Measurements from ENCODE around the gene TUG1.

DNA sequence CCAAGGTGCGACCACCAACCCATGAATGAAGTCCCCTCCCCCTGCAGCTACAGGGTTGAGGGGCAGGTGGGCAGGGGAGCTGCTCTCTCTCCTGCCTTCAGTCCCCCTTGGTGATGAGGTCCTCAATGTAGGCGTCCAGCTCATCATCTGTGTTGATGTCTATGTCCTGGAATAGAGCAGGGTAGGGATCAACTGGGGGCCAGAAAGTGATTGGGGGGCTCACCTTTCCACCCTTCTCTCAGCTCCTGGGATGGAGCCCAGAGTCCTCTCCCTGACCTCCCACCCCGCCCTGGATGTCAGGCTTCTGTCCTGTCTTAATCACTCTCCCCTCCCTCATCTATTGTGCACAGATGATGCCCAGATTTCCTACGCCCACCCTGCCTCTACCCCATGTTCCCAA is 42.4 kb upstream of the TUG1 start:
- no peak for TF ChIP-seq EP300 (IDR thresholded peaks at IDR 0.05; ENCODE audit: borderline replicate concordance in 1 of 2, low read depth in 1 of 2, low read length in 1 of 2)
- TF ChIP-seq, protein P1, sequence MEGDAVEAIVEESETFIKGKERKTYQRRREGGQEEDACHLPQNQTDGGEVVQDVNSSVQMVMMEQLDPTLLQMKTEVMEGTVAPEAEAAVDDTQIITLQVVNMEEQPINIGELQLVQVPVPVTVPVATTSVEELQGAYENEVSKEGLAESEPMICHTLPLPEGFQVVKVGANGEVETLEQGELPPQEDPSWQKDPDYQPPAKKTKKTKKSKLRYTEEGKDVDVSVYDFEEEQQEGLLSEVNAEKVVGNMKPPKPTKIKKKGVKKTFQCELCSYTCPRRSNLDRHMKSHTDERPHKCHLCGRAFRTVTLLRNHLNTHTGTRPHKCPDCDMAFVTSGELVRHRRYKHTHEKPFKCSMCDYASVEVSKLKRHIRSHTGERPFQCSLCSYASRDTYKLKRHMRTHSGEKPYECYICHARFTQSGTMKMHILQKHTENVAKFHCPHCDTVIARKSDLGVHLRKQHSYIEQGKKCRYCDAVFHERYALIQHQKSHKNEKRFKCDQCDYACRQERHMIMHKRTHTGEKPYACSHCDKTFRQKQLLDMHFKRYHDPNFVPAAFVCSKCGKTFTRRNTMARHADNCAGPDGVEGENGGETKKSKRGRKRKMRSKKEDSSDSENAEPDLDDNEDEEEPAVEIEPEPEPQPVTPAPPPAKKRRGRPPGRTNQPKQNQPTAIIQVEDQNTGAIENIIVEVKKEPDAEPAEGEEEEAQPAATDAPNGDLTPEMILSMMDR (IDR thresholded peaks at IDR 0.05), result no peak
